Mammary epithelial cell (primary cell): ENCODE data around the gene PATE2.

ENCODE experiments used
- CTCF ChIP-seq, 2 donors: IDR thresholded peaks in 1 of 2; conservative IDR thresholded peaks in 1 of 2; 2 replicates each; pipeline ENCODE4 v1.5.1; 2011 to 2012; ENCODE audit warnings: inconsistent platforms in 2 of 2, low read length in 2 of 2, mild to moderate bottlenecking in 2 of 2, control low read depth in 1 of 2, low read depth in 1 of 2; ENCODE audit not compliant: insufficient read depth in 1 of 2; ENCODE audit errors: extremely low read depth in 1 of 2
- EZH2 ChIP-seq: IDR thresholded peaks from 2 replicates; pipeline ENCODE4 v1.6.1; 2012; ENCODE audit warnings: low read length, inconsistent platforms, borderline replicate concordance

GRCh38 chr11:125740617-125741016, 38.0 kb downstream of the PATE2 start:
- TF ChIP-seq CTCF (conservative IDR thresholded peaks at IDR 0.05 in 1 of 2, IDR thresholded peaks at IDR 0.05 in 1 of 2; ENCODE audit: extremely low read depth in 1 of 2, insufficient read depth in 1 of 2, low read depth in 1 of 2, low read length in 2 of 2) (no peak), EZH2 (no peak)
